Right lobe of liver (tissue), 6 donors: ENCODE data around the gene KCNH2. TPM values are rescaled to one million over a fixed set of nuclear protein-coding genes. Genes with fewer than 3 reads are reported as not detected.

Experiments used
- ATAC-seq, 4 donors: fragments of 200-7000 bp; cut with Tn5 transposase; one replicate each; pipeline ENCODE4 v1.9.1; 2020; ENCODE audit warnings: mild to moderate bottlenecking in 4 of 4, moderate library complexity in 4 of 4
- DNase-seq, 3 donors: peaks; one replicate each; pipeline ENCODE4 v3.0.0-alpha.2; 2020
- H3K27ac ChIP-seq, 3 donors: fragments of 200-600 bp; one replicate each; pipeline ENCODE4 v1.8.0; 2022
- H3K27me3 ChIP-seq, 2 donors: fragments of 200-600 bp; one replicate each; pipeline ENCODE4 v1.8.0; 2022
- H3K36me3 ChIP-seq, 4 donors: fragments of 200-600 bp; sonication (generic) in 1 of 4; one replicate each; pipeline versions ENCODE4 v1.5.1 to v1.8.0; 2017 to 2022; ENCODE audit warnings: control low read depth in 1 of 4
- H3K4me1 ChIP-seq, 4 donors: fragments of 200-600 bp; sonication (generic) in 1 of 4; one replicate each; pipeline versions ENCODE4 v1.5.1 to v1.8.0; 2017 to 2022; ENCODE audit warnings: control low read depth in 1 of 4
- H3K4me3 ChIP-seq, 3 donors: fragments of 200-600 bp; one replicate each; pipeline ENCODE4 v1.8.0; 2022
- H3K9me3 ChIP-seq, 4 donors: fragments of 200-600 bp; sonication (generic) in 1 of 4; one replicate each; pipeline versions ENCODE4 v1.5.1 to v1.8.0; 2017 to 2022; ENCODE audit warnings: control low read depth in 1 of 4
- POLR2A ChIP-seq: fragments of 450-650 bp; IDR thresholded peaks from one replicate; pipeline ENCODE4 v1.6.1; 2017; ENCODE audit warnings: antibody characterized with exemption, mild to moderate bottlenecking
- WGBS: methylation state at CpG from one replicate; pipeline ENCODE4 v1.1.6; 2018; ENCODE audit warnings: low coverage, low lambda C conversion rate; ENCODE audit not compliant: insufficient coverage; ENCODE audit errors: missing lambda C conversion rate; 5-methylcytosine and 5-hydroxymethylcytosine counted together
- intact Hi-C, 2 donors: fragments of 100-400 bp; cut with DNase I; formaldehyde crosslinking; loops; one replicate each; pipeline versions ENCODE4 v1.11.2 to v1.14.1; 2022
- total RNA-seq, 6 experiments: library from RNA; depleted of rRNA in 2 of 6; stranded (reverse); fragments of >200 nt in 2 of 6; fragmentation: NEBNext Ultra II Directional in 3 of 6; extraction: Animal tissue kit (Norgen Biotek cat#: 25700) in 3 of 6; gene quantifications; one replicate each; pipeline versions ENCODE4 v1.1.0 to v1.2.4, GENCODE V29; 2016 to 2023
- TF ChIP-seq, protein P1 (sequence below), 4 donors: fragments of 200-600 bp in 3 of 4; fragments of 450-650 bp in 1 of 4; IDR thresholded peaks; one replicate each; pipeline versions ENCODE4 v1.5.1 to v1.8.0; 2016 to 2022; ENCODE audit warnings: antibody characterized with exemption in 4 of 4, mild to moderate bottlenecking in 2 of 4
- donor health status: DM: no; HTN: yes; CAD: no.
- donor health status: DM: no; HTN: no; CAD: no.
- donor health status: DM: no; HTN: no; CAD: no.
- donor health status: DM: no; HTN: yes; CAD: no.
- donor health status: DM: no; HTN: yes; CAD: no.

The KCNH2 gene
- total RNA-seq, 6 experiments from 2014 or later: 0.11 to 0.69 (median 0.18) TPM; not detected in 1

- Histone ChIP-seq H3K9me3 (no peaks in the 10 kb centered on the region), H3K27ac (no peak overlapping the region), H3K27me3 (no peaks in the 10 kb centered on the region), H3K4me3 (no peak overlapping the region), H3K36me3 (no peaks in the 10 kb centered on the region), H3K4me1 (no peaks in the 10 kb centered on the region)
- WGBS: 62% methylated on average over 6 of the region's 21 CpGs
- no peak for DNase-seq
- ATAC-seq: no peak
- intact Hi-C loops: no loop called here
- no peak for TF ChIP-seq POLR2A
- TF ChIP-seq, protein P1, sequence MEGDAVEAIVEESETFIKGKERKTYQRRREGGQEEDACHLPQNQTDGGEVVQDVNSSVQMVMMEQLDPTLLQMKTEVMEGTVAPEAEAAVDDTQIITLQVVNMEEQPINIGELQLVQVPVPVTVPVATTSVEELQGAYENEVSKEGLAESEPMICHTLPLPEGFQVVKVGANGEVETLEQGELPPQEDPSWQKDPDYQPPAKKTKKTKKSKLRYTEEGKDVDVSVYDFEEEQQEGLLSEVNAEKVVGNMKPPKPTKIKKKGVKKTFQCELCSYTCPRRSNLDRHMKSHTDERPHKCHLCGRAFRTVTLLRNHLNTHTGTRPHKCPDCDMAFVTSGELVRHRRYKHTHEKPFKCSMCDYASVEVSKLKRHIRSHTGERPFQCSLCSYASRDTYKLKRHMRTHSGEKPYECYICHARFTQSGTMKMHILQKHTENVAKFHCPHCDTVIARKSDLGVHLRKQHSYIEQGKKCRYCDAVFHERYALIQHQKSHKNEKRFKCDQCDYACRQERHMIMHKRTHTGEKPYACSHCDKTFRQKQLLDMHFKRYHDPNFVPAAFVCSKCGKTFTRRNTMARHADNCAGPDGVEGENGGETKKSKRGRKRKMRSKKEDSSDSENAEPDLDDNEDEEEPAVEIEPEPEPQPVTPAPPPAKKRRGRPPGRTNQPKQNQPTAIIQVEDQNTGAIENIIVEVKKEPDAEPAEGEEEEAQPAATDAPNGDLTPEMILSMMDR (IDR thresholded peaks at IDR 0.05): no peak
Measured at GRCh38 chr7:150954986-150955518, 23.1 kb downstream of the KCNH2 start.

- no peak for ATAC-seq
- intact Hi-C loops: no loop called here
- TF ChIP-seq, protein P1 (IDR thresholded peaks at IDR 0.05): no peak
- TF ChIP-seq POLR2A: no peak
- no peaks in the 10 kb centered on the region for H3K4me1 ChIP-seq
- H3K36me3 ChIP-seq: no peaks in the 10 kb centered on the region
- 83% methylated on average over 2 of the region's 9 CpGs for WGBS
- no peaks in the 10 kb centered on the region for H3K9me3 ChIP-seq
- H3K27ac ChIP-seq: no peak overlapping the region
- H3K27me3 ChIP-seq: no peaks in the 10 kb centered on the region
- no peak for DNase-seq
- no peak overlapping the region for H3K4me3 ChIP-seq
Measured at GRCh38 chr7:150954201-150954985, 23.7 kb downstream of the KCNH2 start.

- intact Hi-C loops: no loop called here
- Histone ChIP-seq H3K4me3 (no peak overlapping the region), H3K27ac (no peak overlapping the region), H3K36me3 (no peaks in the 10 kb centered on the region), H3K27me3 (no peaks in the 10 kb centered on the region), H3K9me3 (no peaks in the 10 kb centered on the region), H3K4me1 (no peaks in the 10 kb centered on the region)
- DNase-seq (peak in 1 of 3 donors; percentile 35), ATAC-seq (no peak)
- TF ChIP-seq, protein P1 (IDR thresholded peaks at IDR 0.05): no peak
- no peak for TF ChIP-seq POLR2A
- WGBS: 80% methylated on average over 1 of the region's 17 CpGs
Measured at GRCh38 chr7:150953061-150953997, 24.8 kb downstream of the KCNH2 start.

- DNase-seq: peak in 1 of 3 donors; percentile 48
- H3K4me1 ChIP-seq: no peaks in the 10 kb centered on the region
- H3K36me3 ChIP-seq: no peaks in the 10 kb centered on the region
- no peaks in the 10 kb centered on the region for H3K9me3 ChIP-seq
- TF ChIP-seq, protein P1 (IDR thresholded peaks at IDR 0.05): no peak
- TF ChIP-seq POLR2A: no peak
- no peaks in the 10 kb centered on the region for H3K27me3 ChIP-seq
- no peak overlapping the region for H3K4me3 ChIP-seq
- no peak overlapping the region for H3K27ac ChIP-seq
- 87% methylated on average over 20 of the region's 33 CpGs for WGBS
- no peak for ATAC-seq
- intact Hi-C loops: no loop called here
Measured at GRCh38 chr7:150952331-150953050, 25.6 kb downstream of the KCNH2 start.
